AG04450 (cell line): Measurements from ENCODE around the gene TCP11. TPM values are rescaled to one million over a fixed set of nuclear protein-coding genes. Genes with fewer than 3 reads are reported as not detected.

Experiments
- CTCF ChIA-PET: fragments of 300-600, 350-600 bp; formaldehyde crosslinking; extraction: SDS; loops from one replicate; lab custom pipeline; 2022; ENCODE audit warnings: antibody characterized with exemption, inconsistent platforms; lab: Charles Lee
- POLR2A ChIA-PET: fragments of 350-600 bp; formaldehyde crosslinking; extraction: SDS; loops from one replicate; lab custom pipeline; 2021; ENCODE audit warnings: antibody characterized with exemption, inconsistent platforms; lab: Yijun Ruan, JAX
- DNase-seq: peaks from one replicate; pipeline ENCODE4 v3.0.0-alpha.2; 2011; ENCODE audit warnings: low read depth, low spot score
- H3K27ac ChIP-seq: one replicate; pipeline ENCODE4 v1.5.1; 2012; ENCODE audit warnings: low read depth, low read length, control low read depth
- H3K27me3 ChIP-seq: one replicate; pipeline ENCODE4 v1.6.0; 2012; ENCODE audit warnings: low read length; ENCODE audit not compliant: control insufficient read depth, insufficient read depth
- H3K4me3 ChIP-seq: 2 replicates; pipeline ENCODE4 v1.5.1; 2011; ENCODE audit warnings: mild to moderate bottlenecking, low read depth, low read length, control low read depth
- H3K9me3 ChIP-seq: 2 replicates; pipeline ENCODE4 v1.5.1; 2012; ENCODE audit warnings: low read length; ENCODE audit not compliant: control insufficient read depth, insufficient read depth
- CTCF ChIP-seq: IDR thresholded peaks from 2 replicates; pipeline ENCODE4 v1.5.1; 2011; ENCODE audit warnings: low read depth, low read length, control low read depth, inconsistent platforms
- polyA plus RNA-seq: library from polyadenylated mRNA; depleted of rRNA; stranded (reverse); fragments of >200 nt; gene quantifications from 2 replicates; pipeline ENCODE4 v1.2.3, GENCODE V29; 2011

TCP11 gene
- polyA plus RNA-seq, 1 experiment = 0.11 TPM

DNA sequence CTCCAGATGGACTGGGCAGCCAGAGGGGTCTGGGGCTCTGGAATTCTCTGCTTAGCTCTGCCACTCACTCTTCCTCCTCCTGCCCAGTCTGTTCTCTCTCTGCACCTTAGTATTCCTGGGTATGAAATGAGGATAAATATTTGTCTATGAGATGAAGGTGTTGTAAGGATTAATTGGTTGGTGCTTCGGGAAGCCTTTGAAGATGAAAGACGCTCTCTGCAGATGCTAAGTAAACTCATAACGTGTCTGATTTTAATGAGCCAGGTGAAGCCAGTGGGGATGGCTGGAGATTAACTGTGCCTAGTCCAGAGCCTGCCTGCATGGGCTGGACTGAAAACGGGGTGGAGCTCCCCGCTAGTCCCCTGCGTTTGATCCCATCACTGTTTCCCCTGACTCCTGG, 23.1 kb upstream of the TCP11 start:
- DNase-seq = no peak
- H3K4me3 ChIP-seq = no peak overlapping the region
- TF ChIP-seq CTCF = no peak
- no peaks in the 10 kb centered on the region for H3K27me3 ChIP-seq
- POLR2A ChIA-PET = no interaction called here
- H3K9me3 ChIP-seq = no peaks in the 10 kb centered on the region
- CTCF ChIA-PET = no interaction called here
- no peak overlapping the region for H3K27ac ChIP-seq

- Histone ChIP-seq H3K9me3 (no peaks in the 10 kb centered on the region), H3K27me3 (no peaks in the 10 kb centered on the region), H3K27ac (no peak overlapping the region), H3K4me3 (no peak overlapping the region)
- no peak for DNase-seq
- no peak for TF ChIP-seq CTCF
- ChIA-PET POLR2A (no interaction called here), CTCF (no interaction called here)
Observed at GRCh38 chr6:35163836-35164235, 22.7 kb upstream of the TCP11 start.

- Histone ChIP-seq H3K4me3 (no peak overlapping the region), H3K27ac (no peak overlapping the region), H3K27me3 (no peaks in the 10 kb centered on the region), H3K9me3 (no peaks in the 10 kb centered on the region)
- no peak for TF ChIP-seq CTCF
- no peak for DNase-seq
- ChIA-PET CTCF (interaction anchor here (0.6 to 2.1 kb wide), 3 partner anchors 43 to 79 kb away, joined by 3 to 6 read pairs (median 4); no protein-coding TSS in a partner anchor), POLR2A (interaction anchor here (0.7 kb wide), 1 partner anchor 11 kb away, joined by 9 read pairs; no protein-coding TSS in a partner anchor)
Observed at GRCh38 chr6:35161776-35162607, 20.9 kb upstream of the TCP11 start.

DNA sequence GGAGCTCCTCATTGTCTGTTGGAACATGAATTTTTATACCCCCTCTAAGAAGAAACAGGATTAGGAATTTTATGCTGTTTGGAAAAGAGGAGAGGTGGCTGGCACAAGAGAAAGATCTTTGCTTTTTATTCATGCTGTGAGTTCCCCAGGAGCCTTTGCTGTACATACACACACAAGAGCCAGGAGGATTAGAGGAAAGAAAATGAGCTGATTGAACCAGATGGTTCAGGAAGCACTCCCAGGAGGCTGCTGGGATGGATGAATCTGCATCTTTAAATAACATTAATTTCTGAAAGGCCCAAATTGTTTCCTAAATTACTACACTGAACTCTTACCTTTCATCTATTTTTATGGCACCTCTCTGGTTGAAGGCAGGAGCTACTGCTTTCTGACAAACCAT, 20.1 kb upstream of the TCP11 start:
- ChIA-PET POLR2A (no interaction called here), CTCF (interaction anchor here (0.6 to 2.1 kb wide), 4 partner anchors 22 to 80 kb away, joined by 3 to 6 read pairs (median 5); no protein-coding TSS in a partner anchor)
- Histone ChIP-seq H3K9me3 (no peaks in the 10 kb centered on the region), H3K4me3 (no peak overlapping the region), H3K27ac (no peak overlapping the region), H3K27me3 (no peaks in the 10 kb centered on the region)
- no peak for TF ChIP-seq CTCF
- no peak for DNase-seq

- CTCF ChIA-PET = interaction anchor here (0.6 to 2.1 kb wide), 5 partner anchors 14 to 80 kb away, joined by 3 to 6 read pairs (median 3); no protein-coding TSS in a partner anchor
- H3K27ac ChIP-seq = no peak overlapping the region
- DNase-seq = no peak
- no peaks in the 10 kb centered on the region for H3K27me3 ChIP-seq
- TF ChIP-seq CTCF = no peak
- no peaks in the 10 kb centered on the region for H3K9me3 ChIP-seq
- no peak overlapping the region for H3K4me3 ChIP-seq
- POLR2A ChIA-PET = no interaction called here
Observed at GRCh38 chr6:35160642-35161041, 19.5 kb upstream of the TCP11 start.
